GM12878 (cell line): ENCODE data around the gene ZNF473.
"Not testable (repeated sequence)": the region's sequence is repeated elsewhere in the genome, so short reads cannot be mapped to it uniquely, and the experiment has no call there.

Source experiments
- CBX3 ChIP-seq: fragments of 200-600 bp; sonication (generic); IDR thresholded peaks from 2 replicates; pipeline ENCODE4 v1.6.1; 2016; ENCODE audit warnings: low read depth, borderline replicate concordance
- CREB1 ChIP-seq: IDR thresholded peaks from 2 replicates; pipeline ENCODE4 v1.6.1; 2012; ENCODE audit warnings: low read depth, mild to moderate bottlenecking, inconsistent platforms
- EP300 ChIP-seq, 2 experiments: fragments of 150-350 bp in 1 of 2; IDR thresholded peaks; 2 replicates each; pipeline ENCODE4 v1.6.1; 2011 to 2012; ENCODE audit warnings: low read depth in 2 of 2, low read length in 2 of 2, borderline replicate concordance in 1 of 2, improper control_type of control experiment in 1 of 2, inconsistent platforms in 1 of 2; ENCODE audit not compliant: control insufficient read depth in 1 of 2
- ESRRA ChIP-seq: IDR thresholded peaks from 2 replicates; pipeline ENCODE4 v1.6.1; 2012; ENCODE audit warnings: mild to moderate bottlenecking, low read length, improper control_type of control experiment
- JUND ChIP-seq: IDR thresholded peaks from 2 replicates; pipeline ENCODE4 v1.6.1; 2012; ENCODE audit warnings: low read depth, mild to moderate bottlenecking, low read length, improper control_type of control experiment, moderate library complexity
- LARP7 ChIP-seq: fragments of 450-650 bp; IDR thresholded peaks from 2 replicates; pipeline ENCODE4 v1.6.1; 2017; ENCODE audit warnings: mild to moderate bottlenecking
- PML ChIP-seq: IDR thresholded peaks from 2 replicates; pipeline ENCODE4 v1.6.1; 2012; ENCODE audit warnings: low read length, inconsistent platforms
- POLR2A ChIP-seq: IDR thresholded peaks from 2 replicates; pipeline ENCODE4 v1.6.1; 2011; ENCODE audit warnings: low read depth, mild to moderate bottlenecking, low read length
- POLR2AphosphoS5 ChIP-seq: IDR thresholded peaks from 2 replicates; pipeline ENCODE4 v1.6.1; 2011; ENCODE audit warnings: mild to moderate bottlenecking, low read length, inconsistent platforms
- RAD21 ChIP-seq: IDR thresholded peaks from 2 replicates; pipeline ENCODE4 v1.6.1; 2011; ENCODE audit warnings: mild to moderate bottlenecking, low read depth, low read length, moderate library complexity; ENCODE audit not compliant: insufficient read depth
- RFX5 ChIP-seq: IDR thresholded peaks from 2 replicates; pipeline ENCODE4 v1.6.1; 2011; ENCODE audit warnings: low read depth, low read length, improper control_type of control experiment
- TF ChIP-seq, protein P1 (sequence below): IDR thresholded peaks from 2 replicates; pipeline ENCODE4 v1.6.1; 2012; ENCODE audit warnings: low read length, inconsistent platforms
- TF ChIP-seq, protein P2 (sequence below), 3 experiments: IDR thresholded peaks in 2 of 3; conservative IDR thresholded peaks in 1 of 3; 2 replicates each; pipeline ENCODE4 v1.5.1; 2011; ENCODE audit warnings: low read depth in 3 of 3, low read length in 3 of 3, mild to moderate bottlenecking in 3 of 3, control low read depth in 2 of 3, moderate library complexity in 2 of 3, inconsistent platforms in 1 of 3, mixed read lengths in 1 of 3; ENCODE audit not compliant: control insufficient read depth in 2 of 3, insufficient read depth in 1 of 3; ENCODE audit errors: extremely low read depth in 1 of 3

DNA sequence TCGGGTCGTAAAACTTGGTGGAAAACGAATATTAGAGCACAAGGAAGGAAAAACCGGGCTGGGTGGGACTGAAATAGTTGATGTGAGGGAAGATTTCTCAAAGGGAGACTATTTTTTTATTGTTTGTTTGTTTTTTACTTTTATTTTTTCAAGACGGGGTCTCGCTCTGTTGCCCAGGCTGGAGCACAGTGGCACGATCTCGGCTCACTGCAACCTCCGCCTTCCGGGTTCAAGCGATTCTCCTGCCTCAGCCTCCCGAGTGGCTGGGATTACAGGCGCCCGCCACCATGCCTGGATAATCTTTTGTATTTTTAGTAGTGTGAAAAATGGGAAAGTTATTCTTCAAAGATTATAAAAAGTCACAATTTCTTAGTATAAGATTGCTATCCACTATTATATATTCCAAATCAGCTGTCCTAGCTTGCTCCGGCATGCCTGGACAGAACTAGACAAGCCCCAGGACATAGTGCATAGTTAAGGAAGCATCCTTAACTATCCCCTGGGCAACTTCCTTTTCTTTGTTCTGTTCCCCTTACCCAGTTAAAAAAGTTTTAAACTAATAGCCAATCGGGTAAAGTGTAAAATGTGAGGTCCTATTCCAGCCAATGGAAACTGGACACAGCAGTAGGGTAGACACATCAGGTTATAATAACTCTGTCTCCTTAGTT, 25.6 kb downstream of the ZNF473 start:
- TF ChIP-seq CREB1; EP300 (IDR thresholded peaks at IDR 0.05; ENCODE audit: borderline replicate concordance in 1 of 2, control insufficient read depth in 1 of 2, low read depth in 2 of 2, low read length in 2 of 2); ESRRA; JUND; POLR2A; CBX3; PML; LARP7; RFX5; POLR2AphosphoS5; RAD21: not testable (repeated sequence)
- TF ChIP-seq, protein P1, sequence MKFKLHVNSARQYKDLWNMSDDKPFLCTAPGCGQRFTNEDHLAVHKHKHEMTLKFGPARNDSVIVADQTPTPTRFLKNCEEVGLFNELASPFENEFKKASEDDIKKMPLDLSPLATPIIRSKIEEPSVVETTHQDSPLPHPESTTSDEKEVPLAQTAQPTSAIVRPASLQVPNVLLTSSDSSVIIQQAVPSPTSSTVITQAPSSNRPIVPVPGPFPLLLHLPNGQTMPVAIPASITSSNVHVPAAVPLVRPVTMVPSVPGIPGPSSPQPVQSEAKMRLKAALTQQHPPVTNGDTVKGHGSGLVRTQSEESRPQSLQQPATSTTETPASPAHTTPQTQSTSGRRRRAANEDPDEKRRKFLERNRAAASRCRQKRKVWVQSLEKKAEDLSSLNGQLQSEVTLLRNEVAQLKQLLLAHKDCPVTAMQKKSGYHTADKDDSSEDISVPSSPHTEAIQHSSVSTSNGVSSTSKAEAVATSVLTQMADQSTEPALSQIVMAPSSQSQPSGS, result not testable (repeated sequence)
- TF ChIP-seq, protein P2, sequence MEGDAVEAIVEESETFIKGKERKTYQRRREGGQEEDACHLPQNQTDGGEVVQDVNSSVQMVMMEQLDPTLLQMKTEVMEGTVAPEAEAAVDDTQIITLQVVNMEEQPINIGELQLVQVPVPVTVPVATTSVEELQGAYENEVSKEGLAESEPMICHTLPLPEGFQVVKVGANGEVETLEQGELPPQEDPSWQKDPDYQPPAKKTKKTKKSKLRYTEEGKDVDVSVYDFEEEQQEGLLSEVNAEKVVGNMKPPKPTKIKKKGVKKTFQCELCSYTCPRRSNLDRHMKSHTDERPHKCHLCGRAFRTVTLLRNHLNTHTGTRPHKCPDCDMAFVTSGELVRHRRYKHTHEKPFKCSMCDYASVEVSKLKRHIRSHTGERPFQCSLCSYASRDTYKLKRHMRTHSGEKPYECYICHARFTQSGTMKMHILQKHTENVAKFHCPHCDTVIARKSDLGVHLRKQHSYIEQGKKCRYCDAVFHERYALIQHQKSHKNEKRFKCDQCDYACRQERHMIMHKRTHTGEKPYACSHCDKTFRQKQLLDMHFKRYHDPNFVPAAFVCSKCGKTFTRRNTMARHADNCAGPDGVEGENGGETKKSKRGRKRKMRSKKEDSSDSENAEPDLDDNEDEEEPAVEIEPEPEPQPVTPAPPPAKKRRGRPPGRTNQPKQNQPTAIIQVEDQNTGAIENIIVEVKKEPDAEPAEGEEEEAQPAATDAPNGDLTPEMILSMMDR (IDR thresholded peaks at IDR 0.05 in 2 of 3, conservative IDR thresholded peaks at IDR 0.05 in 1 of 3; ENCODE audit: control insufficient read depth in 2 of 3, extremely low read depth in 1 of 3, insufficient read depth in 1 of 3, low read depth in 3 of 3, low read length in 3 of 3), result not testable (repeated sequence)
